GM23338 (cell line): ENCODE results near the gene EIF4A2. TPM values are rescaled to one million over a fixed set of nuclear protein-coding genes. Genes with fewer than 3 reads are reported as not detected.

Experiments used
- ATAC-seq: fragments of 200-7000 bp; cut with Tn5 transposase; 3 replicates; pipeline ENCODE4 v1.9.1; 2020
- DNase-seq: peaks from one replicate; pipeline ENCODE4 v3.0.0-alpha.2; 2015; ENCODE audit warnings: low spot score
- H2AFZ ChIP-seq: fragments of 200-600 bp; sonication (generic); 2 replicates; pipeline ENCODE4 v1.8.0; 2016; ENCODE audit warnings: antibody characterized with exemption, mild to moderate bottlenecking, moderate library complexity
- H3F3A ChIP-seq: fragments of 200-600 bp; sonication (generic); replicated peaks from 2 replicates; pipeline ENCODE4 v1.8.0; 2017; ENCODE audit warnings: antibody characterized with exemption, mixed run types, low read depth
- H3K27ac ChIP-seq: fragments of 200-600 bp; sonication (generic); 2 replicates; pipeline ENCODE4 v1.6.1; 2016; ENCODE audit warnings: low read depth
- H3K27me3 ChIP-seq: fragments of 200-600 bp; sonication (generic); 2 replicates; pipeline ENCODE4 v1.8.0; 2016; ENCODE audit warnings: mild to moderate bottlenecking, mixed run types, moderate library complexity; ENCODE audit not compliant: insufficient read depth
- H3K36me3 ChIP-seq: fragments of 200-600 bp; sonication (generic); 2 replicates; pipeline ENCODE4 v1.8.0; 2016; ENCODE audit warnings: mild to moderate bottlenecking; ENCODE audit not compliant: insufficient read depth
- H3K4me1 ChIP-seq: fragments of 200-600 bp; sonication (generic); 2 replicates; pipeline ENCODE4 v1.8.0; 2016; ENCODE audit warnings: mild to moderate bottlenecking, moderate library complexity; ENCODE audit not compliant: insufficient read depth
- H3K4me2 ChIP-seq: fragments of 200-600 bp; sonication (generic); 2 replicates; pipeline ENCODE4 v1.7.1; 2017; ENCODE audit warnings: mixed run types
- H3K4me3 ChIP-seq: fragments of 200-600 bp; sonication (generic); 2 replicates; pipeline ENCODE4 v1.6.1; 2016; ENCODE audit warnings: mixed run types
- H3K79me2 ChIP-seq: fragments of 200-600 bp; sonication (generic); replicated peaks from 2 replicates; pipeline ENCODE4 v1.8.0; 2017; ENCODE audit warnings: mild to moderate bottlenecking; ENCODE audit not compliant: insufficient read depth
- H3K9me2 ChIP-seq: fragments of 200-600 bp; sonication (generic); 2 replicates; pipeline ENCODE4 v1.8.0; 2017; ENCODE audit not compliant: insufficient read depth
- H4K20me1 ChIP-seq: fragments of 200-600 bp; sonication (generic); replicated peaks from 2 replicates; pipeline ENCODE4 v1.8.0; 2017; ENCODE audit warnings: mild to moderate bottlenecking; ENCODE audit not compliant: insufficient read depth
- H3K27ac Mint-ChIP-seq: 2 replicates; pipeline ENCODE4 v1.8.0; 2020; ENCODE audit warnings: inconsistent platforms, mild to moderate bottlenecking, moderate library complexity, mixed read lengths
- H3K27me3 Mint-ChIP-seq: 3 replicates; pipeline ENCODE4 v1.8.0; 2022; ENCODE audit warnings: low read depth, mild to moderate bottlenecking, moderate library complexity, mixed read lengths, inconsistent platforms; ENCODE audit not compliant: insufficient read depth, poor library complexity
- H3K36me3 Mint-ChIP-seq: 3 replicates; pipeline ENCODE4 v1.8.0; 2021; ENCODE audit warnings: low read depth, mild to moderate bottlenecking, inconsistent platforms, moderate library complexity, mixed read lengths
- H3K4me1 Mint-ChIP-seq: 3 replicates; pipeline ENCODE4 v1.8.0; 2020; ENCODE audit warnings: mild to moderate bottlenecking, inconsistent platforms, mixed read lengths
- H3K4me3 Mint-ChIP-seq: 3 replicates; pipeline ENCODE4 v1.8.0; 2021; ENCODE audit warnings: moderate library complexity, mild to moderate bottlenecking, inconsistent platforms, mixed read lengths
- H3K9me3 Mint-ChIP-seq: 3 replicates; pipeline ENCODE4 v1.8.0; 2020; ENCODE audit warnings: moderate library complexity, mild to moderate bottlenecking, inconsistent platforms, mixed read lengths
- CREB1 ChIP-seq: fragments of 250-450 bp; sonication (Bioruptor Pico); IDR thresholded peaks from 2 replicates; pipeline ENCODE4 v1.5.0; 2020; ENCODE audit warnings: low read depth, mild to moderate bottlenecking, moderate library complexity
- CTCF ChIP-seq, 2 experiments: fragments of 200-600 bp in 1 of 2; sonication (generic) in 1 of 2; conservative IDR thresholded peaks; 2 replicates each; pipeline versions ENCODE4 v1.5.1 to v1.6.1; 2016 to 2017; ENCODE audit warnings: antibody characterized with exemption in 2 of 2, low read depth in 2 of 2, mild to moderate bottlenecking in 2 of 2, moderate library complexity in 1 of 2
- ETS1 ChIP-seq: IDR thresholded peaks from 2 replicates; pipeline ENCODE4 v1.6.1; 2016; ENCODE audit warnings: antibody characterized with exemption
- EZH2 ChIP-seq: fragments of 200-600 bp; sonication (generic); IDR thresholded peaks from one replicate; pipeline ENCODE4 v1.8.0; 2017; ENCODE audit warnings: antibody characterized with exemption, mild to moderate bottlenecking, low read depth; ENCODE audit not compliant: unreplicated experiment
- EZH2phosphoT487 ChIP-seq: fragments of 200-600 bp; sonication (generic); IDR thresholded peaks from one replicate; pipeline ENCODE4 v1.8.1; 2018; ENCODE audit warnings: antibody characterized with exemption; ENCODE audit not compliant: unreplicated experiment
- JUNB ChIP-seq: IDR thresholded peaks from one replicate; pipeline ENCODE4 v1.6.1; 2016; ENCODE audit warnings: antibody characterized with exemption; ENCODE audit not compliant: unreplicated experiment
- NANOG ChIP-seq: IDR thresholded peaks from 2 replicates; pipeline ENCODE4 v1.6.1; 2016; ENCODE audit warnings: antibody characterized with exemption, borderline replicate concordance
- POLR2AphosphoS5 ChIP-seq: IDR thresholded peaks from 2 replicates; pipeline ENCODE4 v1.6.1; 2016; ENCODE audit warnings: antibody characterized with exemption, low read depth
- REST ChIP-seq: IDR thresholded peaks from one replicate; pipeline ENCODE4 v1.6.1; 2018; ENCODE audit warnings: antibody characterized with exemption; ENCODE audit not compliant: unreplicated experiment
- STAT1 ChIP-seq: IDR thresholded peaks from one replicate; pipeline ENCODE4 v1.6.1; 2016; ENCODE audit warnings: antibody characterized with exemption; ENCODE audit not compliant: unreplicated experiment
- ZNF114 ChIP-seq: fragments of 250-450 bp; sonication (Bioruptor Pico); IDR thresholded peaks from 2 replicates; pipeline ENCODE4 v1.5.0; 2020; ENCODE audit warnings: mild to moderate bottlenecking, moderate library complexity
- ZNF331 ChIP-seq: fragments of 250-450 bp; sonication (Bioruptor Pico); IDR thresholded peaks from 2 replicates; pipeline ENCODE4 v1.5.0; 2020; ENCODE audit warnings: low read depth, mild to moderate bottlenecking, moderate library complexity
- ZNF462 ChIP-seq: fragments of 250-450 bp; sonication (Bioruptor Pico); IDR thresholded peaks from 2 replicates; pipeline ENCODE4 v1.5.0; 2020; ENCODE audit warnings: mild to moderate bottlenecking, moderate library complexity
- polyA plus RNA-seq: library from polyadenylated mRNA; unstranded; fragments of >200 nt; fragmentation: Nextera tagmentation; extraction: Ambion mirVana; gene quantifications from 2 replicates; pipeline ENCODE4 v1.2.1, GENCODE V29; 2016
- total RNA-seq: library from RNA; depleted of rRNA; stranded (reverse); fragments of >200 nt; shearing (Covaris generic); gene quantifications from 2 replicates; pipeline ENCODE4 v1.2.3, GENCODE V29; 2014

EIF4A2 gene
- total and polyA plus RNA-seq, 2 experiments from 2014 or later, result 386 to 666 TPM

GRCh38 chr3:186759231-186759930, 24.0 kb upstream of the EIF4A2 start:
- DNase-seq, result peak; percentile 48
- Histone ChIP-seq H3K4me2 (no peak overlapping the region), H3K27ac (no peak overlapping the region), H3K79me2 (no peaks in the 10 kb centered on the region), H3K4me3 (no peak overlapping the region), H4K20me1 (no peaks in the 10 kb centered on the region), H3F3A (no peaks in the 10 kb centered on the region), H3K4me1 (0 out of 2 replicates have a peak, but pooled peaks cover 6% of the 10 kb centered on the region), H3K27me3 (no peaks in the 10 kb centered on the region), H2AFZ (no peak overlapping the region), H3K36me3 (no peaks in the 10 kb centered on the region), H3K9me2 (0 out of 2 replicates have a peak, but pooled peaks cover 3% of the 10 kb centered on the region)
- ATAC-seq, result peak; percentile 52
- no peak overlapping the region for H3K4me3 Mint-ChIP-seq
- H3K36me3 Mint-ChIP-seq, result no peaks in the 10 kb centered on the region
- H3K27ac Mint-ChIP-seq, result no peak overlapping the region
- H3K9me3 Mint-ChIP-seq, result no peaks in the 10 kb centered on the region
- peaks cover 4% of the 10 kb centered on the region for H3K4me1 Mint-ChIP-seq
- TF ChIP-seq ETS1, result no peak
- no peak for TF ChIP-seq NANOG
- TF ChIP-seq JUNB, result no peak
- TF ChIP-seq ZNF462 (CRISPR knock-in tag), result no peak
- TF ChIP-seq ZNF331 (CRISPR knock-in tag), result no peak
- TF ChIP-seq POLR2AphosphoS5, result no peak
- TF ChIP-seq EZH2, result no peak
- no peak for TF ChIP-seq STAT1
- TF ChIP-seq CTCF (conservative IDR thresholded peaks at IDR 0.05; ENCODE audit: low read depth in 2 of 2), result no peak
- TF ChIP-seq ZNF114 (CRISPR knock-in tag), result no peak
- TF ChIP-seq REST, result no peak
- no peak for TF ChIP-seq EZH2phosphoT487
- no peak for TF ChIP-seq CREB1 (CRISPR knock-in tag)
- peaks cover 6% of the 10 kb centered on the region for H3K27me3 Mint-ChIP-seq
